Thyroid gland (tissue), 4 donors: ENCODE results near the gene CD46.

ENCODE experiments used
- POLR2A ChIP-seq, 2 donors: fragments of 450-650 bp; IDR thresholded peaks; one replicate each; pipeline ENCODE4 v1.6.1; 2017; ENCODE audit warnings: antibody characterized with exemption in 2 of 2, mild to moderate bottlenecking in 2 of 2, moderate library complexity in 1 of 2
- TF ChIP-seq, protein P1 (sequence below), 6 experiments: fragments of 200-600 bp in 3 of 6; fragments of 450-650 bp in 3 of 6; sonication (generic) in 3 of 6; IDR thresholded peaks; one replicate each; pipeline ENCODE4 v1.5.1; 2016 to 2019; ENCODE audit warnings: antibody characterized with exemption in 6 of 6, mild to moderate bottlenecking in 2 of 6, inconsistent platforms in 1 of 6, moderate library complexity in 1 of 6

DNA sequence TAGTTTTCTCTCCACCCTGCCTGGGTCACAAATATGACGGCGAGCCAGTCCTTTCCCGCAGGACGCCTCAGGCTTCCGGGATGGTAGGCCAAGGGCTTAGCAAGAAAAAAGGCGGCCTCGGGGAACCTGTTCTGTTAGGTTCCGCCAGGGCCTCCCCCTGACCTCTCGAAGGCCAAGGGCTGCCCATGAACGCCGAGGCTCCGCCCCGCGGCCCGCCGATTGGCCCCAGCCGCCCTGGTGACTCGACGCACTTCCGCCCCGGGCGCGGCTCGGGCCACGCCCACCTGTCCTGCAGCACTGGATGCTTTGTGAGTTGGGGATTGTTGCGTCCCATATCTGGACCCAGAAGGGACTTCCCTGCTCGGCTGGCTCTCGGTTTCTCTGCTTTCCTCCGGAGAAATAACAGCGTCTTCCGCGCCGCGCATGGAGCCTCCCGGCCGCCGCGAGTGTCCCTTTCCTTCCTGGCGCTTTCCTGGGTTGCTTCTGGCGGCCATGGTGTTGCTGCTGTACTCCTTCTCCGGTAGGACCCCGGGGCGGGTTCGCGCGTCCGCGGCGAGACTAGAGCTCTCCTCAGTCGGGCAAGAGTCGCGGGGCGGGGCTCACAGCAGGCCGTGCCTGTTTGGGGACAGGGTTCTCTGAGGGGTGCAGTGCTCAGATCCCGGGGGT, at the start of gene CD46:
- TF ChIP-seq, protein P1, sequence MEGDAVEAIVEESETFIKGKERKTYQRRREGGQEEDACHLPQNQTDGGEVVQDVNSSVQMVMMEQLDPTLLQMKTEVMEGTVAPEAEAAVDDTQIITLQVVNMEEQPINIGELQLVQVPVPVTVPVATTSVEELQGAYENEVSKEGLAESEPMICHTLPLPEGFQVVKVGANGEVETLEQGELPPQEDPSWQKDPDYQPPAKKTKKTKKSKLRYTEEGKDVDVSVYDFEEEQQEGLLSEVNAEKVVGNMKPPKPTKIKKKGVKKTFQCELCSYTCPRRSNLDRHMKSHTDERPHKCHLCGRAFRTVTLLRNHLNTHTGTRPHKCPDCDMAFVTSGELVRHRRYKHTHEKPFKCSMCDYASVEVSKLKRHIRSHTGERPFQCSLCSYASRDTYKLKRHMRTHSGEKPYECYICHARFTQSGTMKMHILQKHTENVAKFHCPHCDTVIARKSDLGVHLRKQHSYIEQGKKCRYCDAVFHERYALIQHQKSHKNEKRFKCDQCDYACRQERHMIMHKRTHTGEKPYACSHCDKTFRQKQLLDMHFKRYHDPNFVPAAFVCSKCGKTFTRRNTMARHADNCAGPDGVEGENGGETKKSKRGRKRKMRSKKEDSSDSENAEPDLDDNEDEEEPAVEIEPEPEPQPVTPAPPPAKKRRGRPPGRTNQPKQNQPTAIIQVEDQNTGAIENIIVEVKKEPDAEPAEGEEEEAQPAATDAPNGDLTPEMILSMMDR (IDR thresholded peaks at IDR 0.05), result peak in 1 of 6 experiments; percentile 18
- peak in 1 of 2 donors; percentile 93 for TF ChIP-seq POLR2A (IDR thresholded peaks at IDR 0.05)
